Measurements from ENCODE around the gene CCDC85A.

DNA sequence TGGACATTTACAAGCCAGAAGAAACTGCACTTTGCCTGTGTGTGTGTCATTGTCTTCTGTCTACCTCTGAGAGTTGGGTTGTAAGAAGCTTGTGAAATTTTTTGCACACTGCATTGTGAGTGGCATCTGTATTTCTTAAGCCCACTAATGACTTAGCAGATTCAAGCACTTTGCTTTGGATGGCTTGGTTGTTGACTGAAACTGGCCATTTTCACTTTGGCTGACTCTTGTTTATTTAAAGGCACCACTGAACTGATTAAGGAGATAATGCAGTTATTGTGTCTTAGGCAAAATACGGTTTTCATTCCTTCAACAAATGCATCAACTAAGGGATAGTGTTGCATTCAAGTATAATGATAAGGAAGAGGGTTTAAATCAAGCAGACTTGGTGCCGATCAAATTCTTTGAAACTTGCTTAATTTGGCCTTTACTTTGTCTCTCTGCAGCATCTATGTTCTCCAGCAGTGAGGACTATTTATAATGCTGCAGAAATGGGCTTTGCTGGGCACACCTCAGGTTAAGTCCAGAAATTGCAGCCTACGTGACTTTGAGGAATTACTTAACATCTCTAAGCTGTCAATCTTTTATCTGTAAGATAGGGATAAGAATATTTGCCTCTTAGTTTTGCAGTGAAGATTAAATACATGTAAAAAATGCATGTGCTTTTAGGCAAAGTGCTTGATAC, 142.0 kb downstream of the CCDC85A start:
- TF ChIP-seq, protein P1, sequence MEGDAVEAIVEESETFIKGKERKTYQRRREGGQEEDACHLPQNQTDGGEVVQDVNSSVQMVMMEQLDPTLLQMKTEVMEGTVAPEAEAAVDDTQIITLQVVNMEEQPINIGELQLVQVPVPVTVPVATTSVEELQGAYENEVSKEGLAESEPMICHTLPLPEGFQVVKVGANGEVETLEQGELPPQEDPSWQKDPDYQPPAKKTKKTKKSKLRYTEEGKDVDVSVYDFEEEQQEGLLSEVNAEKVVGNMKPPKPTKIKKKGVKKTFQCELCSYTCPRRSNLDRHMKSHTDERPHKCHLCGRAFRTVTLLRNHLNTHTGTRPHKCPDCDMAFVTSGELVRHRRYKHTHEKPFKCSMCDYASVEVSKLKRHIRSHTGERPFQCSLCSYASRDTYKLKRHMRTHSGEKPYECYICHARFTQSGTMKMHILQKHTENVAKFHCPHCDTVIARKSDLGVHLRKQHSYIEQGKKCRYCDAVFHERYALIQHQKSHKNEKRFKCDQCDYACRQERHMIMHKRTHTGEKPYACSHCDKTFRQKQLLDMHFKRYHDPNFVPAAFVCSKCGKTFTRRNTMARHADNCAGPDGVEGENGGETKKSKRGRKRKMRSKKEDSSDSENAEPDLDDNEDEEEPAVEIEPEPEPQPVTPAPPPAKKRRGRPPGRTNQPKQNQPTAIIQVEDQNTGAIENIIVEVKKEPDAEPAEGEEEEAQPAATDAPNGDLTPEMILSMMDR (conservative IDR thresholded peaks at IDR 0.05; ENCODE audit: low read length): no peak
- no peak for TF ChIP-seq EZH2phosphoT487 (IDR thresholded peaks at IDR 0.05; ENCODE audit: borderline replicate concordance)
